Amniotic epithelial cell (primary cell): Measurements from ENCODE around the gene PKD1L1.

Experiments
- DNase-seq: peaks from one replicate; pipeline ENCODE4 v3.0.0-alpha.2; 2010; ENCODE audit warnings: low read depth

The PKD1L1 gene

GRCh38 chr7:47735431-47736345, 212.6 kb downstream of the PKD1L1 start:
- DNase-seq, result no peak

- DNase-seq, result no peak
Measured at GRCh38 chr7:47734949-47735291, 213.3 kb downstream of the PKD1L1 start.

DNA sequence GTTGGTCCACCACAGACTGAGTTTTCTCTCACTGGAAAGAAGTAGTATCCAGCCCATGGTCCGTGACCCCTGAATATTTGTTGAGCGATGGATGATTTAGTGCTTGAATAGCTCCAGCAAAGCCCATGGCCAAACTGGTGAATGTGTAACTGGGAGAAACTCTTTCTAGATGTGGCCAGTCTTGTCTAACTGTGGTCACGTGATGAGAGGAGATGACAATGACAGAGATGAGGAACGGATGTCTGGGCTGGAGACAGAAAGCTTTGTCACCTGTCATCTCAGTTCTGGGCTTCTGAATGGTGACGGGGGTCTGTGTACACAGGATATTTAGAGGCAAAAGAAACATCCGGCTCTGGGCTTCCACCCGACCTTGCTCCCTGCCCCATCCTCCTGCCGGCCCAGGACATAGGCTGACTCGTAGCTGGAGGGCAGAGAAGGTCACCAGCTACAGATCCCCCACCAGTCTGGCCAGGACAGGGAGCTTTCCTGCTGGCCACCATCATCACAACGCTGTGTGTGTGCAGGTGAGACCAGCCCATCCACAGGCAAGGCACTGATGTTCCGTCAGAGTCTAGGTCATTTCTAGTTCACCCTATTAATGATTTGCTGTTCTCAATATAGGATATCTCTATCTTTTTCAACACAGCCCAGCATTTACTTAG, 213.8 kb downstream of the PKD1L1 start:
- DNase-seq, result no peak

DNA sequence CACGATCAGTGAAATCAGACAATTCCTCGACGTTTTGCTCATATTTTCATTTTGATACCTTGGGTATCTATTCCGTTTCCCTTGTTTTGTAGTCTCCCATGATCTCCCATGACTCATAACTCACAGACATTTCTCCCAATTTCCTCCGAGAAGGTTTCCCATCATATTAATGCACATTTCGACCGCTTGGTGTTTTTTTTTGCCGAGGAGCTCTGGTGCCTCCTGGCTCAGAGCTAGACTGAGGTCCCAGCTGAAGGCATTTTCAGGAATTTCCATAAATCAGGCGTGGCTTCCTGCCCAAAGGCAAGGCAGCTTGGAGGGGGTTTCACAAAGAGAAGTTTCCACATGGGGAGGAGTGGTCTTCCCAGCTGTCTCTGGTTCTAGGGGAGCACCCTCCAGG, 218.1 kb downstream of the PKD1L1 start:
- DNase-seq, result peak; percentile 29

DNA sequence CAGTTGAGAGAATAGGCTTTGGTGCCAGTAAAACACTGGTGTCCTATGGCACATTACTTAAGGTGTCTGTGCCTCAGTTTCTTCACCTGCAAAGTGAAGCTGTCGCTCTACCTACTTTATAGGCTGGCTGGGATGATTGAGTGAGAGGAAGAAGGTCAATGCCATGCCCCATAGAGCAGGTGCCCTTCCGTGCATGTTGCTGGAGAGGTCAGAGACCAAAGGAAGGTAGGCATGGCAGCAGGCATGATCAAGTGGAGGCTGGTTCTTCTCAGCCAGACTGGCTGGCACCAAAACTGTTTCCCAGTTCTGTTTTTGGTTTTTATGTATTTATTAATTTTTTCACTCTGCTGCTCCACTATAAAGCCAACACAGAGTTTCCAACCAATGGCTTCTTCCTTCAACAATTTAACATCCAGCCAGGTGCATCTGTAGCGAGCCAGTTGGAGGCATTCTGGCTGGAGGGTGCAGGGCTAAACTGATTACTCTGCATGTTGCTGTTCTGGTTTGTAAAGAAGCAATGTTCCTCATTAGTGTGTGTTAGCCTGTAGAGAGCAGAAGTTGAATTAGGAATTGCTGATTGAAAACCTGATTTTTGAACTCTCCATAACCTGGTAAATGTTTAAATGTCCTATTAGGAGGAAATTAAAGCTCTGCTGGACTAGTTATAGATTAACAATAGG, 222.1 kb downstream of the PKD1L1 start:
- no peak for DNase-seq

DNA sequence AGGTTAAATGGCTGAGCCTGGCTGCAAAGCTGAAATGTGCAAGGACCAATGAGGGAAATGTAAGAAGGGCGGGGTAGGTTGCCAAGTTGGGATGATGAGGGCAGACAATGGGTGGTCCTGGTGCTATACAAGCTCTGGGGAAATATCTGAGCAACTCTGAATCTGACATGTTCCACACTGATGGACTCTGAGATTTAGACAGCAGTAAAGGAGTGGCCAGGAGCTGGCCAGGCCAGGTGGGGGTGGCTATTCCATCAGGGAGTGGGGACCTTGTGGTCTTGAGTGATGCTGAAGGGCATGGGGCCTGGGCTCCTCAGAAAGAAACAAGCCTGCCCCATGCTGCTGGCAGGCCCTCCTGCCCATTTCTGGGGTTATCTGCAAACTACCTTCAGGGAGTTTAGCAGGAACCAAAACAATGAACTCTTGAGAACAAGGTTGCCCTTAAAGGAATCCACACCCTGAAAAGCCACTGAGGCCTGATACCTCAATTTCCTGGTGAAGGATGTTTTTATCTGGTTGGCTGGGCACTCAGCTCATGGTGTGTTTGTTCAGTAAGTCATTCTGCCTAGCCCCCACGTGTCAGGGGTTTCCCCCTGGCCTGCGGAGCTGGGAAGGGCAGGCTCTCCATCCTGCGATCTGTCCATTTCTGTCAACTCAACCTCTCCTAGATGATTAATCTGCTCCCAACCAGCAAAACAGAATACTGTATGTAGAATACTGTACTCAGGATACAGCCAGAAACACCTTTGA, 223.1 kb downstream of the PKD1L1 start:
- DNase-seq, result no peak
